ENCODE measurements around the gene SCAMP5. TPM values are rescaled to one million over a fixed set of nuclear protein-coding genes. Genes with fewer than 3 reads are reported as not detected.
A peak's percentile ranks its signal among the peaks of the same experiment; 100 is the strongest.

Gene SCAMP5, protein sequence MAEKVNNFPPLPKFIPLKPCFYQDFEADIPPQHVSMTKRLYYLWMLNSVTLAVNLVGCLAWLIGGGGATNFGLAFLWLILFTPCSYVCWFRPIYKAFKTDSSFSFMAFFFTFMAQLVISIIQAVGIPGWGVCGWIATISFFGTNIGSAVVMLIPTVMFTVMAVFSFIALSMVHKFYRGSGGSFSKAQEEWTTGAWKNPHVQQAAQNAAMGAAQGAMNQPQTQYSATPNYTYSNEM
- 23.5 to 30.5 TPM (median 28.4 TPM) in 3 replicates for total RNA-seq

DNA sequence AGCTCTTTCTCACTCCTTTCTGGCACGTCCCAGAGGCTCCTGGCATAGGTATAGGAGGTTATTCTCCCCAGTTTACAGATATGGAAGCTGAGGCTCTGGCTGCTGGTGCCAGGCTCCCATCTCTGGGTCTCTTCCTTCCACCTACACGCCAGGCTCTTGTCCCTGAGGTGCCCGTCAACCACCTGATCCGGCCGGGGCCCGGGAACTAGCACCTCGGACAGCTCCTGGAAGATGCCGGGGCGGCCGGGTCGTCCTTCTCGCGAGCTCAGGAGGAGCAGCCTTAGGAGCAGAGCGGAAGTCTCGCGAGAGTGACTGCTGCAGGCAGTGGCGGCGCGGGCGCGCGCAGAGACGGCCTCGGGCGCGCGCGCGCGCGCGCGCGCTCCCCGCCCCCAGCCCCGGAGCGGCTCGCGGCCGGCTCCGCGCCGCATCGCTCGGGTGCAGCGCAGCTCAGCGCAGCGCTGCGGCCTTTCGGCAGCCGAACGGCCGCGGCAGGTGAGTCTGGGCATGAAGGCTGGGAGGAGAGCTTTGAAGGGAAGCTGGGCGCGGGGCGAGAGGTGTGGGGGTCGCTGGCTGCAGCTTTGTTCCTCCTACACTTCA, at the start of gene SCAMP5:
Gene SCAMP5 (plus strand): TSS at position 382 of the 597 bp plus-strand sequence. CDS start 16,277 bp downstream, outside the sequence.
- Mint-ChIP-seq H3K27me3 (ENCODE audit: low read depth) (peaks cover 37% of the 10 kb centered on the region), H3K27ac (no peak within 1 kb of the TSS), H3K36me3 (peaks cover 8% of the 10 kb centered on the region), H3K4me3 (peak within 1 kb of the TSS; percentile 75), H3K4me1 (peaks cover 9% of the 10 kb centered on the region), H3K9me3 (peaks cover 7% of the 10 kb centered on the region)
- TF ChIP-seq, protein P1, sequence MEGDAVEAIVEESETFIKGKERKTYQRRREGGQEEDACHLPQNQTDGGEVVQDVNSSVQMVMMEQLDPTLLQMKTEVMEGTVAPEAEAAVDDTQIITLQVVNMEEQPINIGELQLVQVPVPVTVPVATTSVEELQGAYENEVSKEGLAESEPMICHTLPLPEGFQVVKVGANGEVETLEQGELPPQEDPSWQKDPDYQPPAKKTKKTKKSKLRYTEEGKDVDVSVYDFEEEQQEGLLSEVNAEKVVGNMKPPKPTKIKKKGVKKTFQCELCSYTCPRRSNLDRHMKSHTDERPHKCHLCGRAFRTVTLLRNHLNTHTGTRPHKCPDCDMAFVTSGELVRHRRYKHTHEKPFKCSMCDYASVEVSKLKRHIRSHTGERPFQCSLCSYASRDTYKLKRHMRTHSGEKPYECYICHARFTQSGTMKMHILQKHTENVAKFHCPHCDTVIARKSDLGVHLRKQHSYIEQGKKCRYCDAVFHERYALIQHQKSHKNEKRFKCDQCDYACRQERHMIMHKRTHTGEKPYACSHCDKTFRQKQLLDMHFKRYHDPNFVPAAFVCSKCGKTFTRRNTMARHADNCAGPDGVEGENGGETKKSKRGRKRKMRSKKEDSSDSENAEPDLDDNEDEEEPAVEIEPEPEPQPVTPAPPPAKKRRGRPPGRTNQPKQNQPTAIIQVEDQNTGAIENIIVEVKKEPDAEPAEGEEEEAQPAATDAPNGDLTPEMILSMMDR (IDR thresholded peaks at IDR 0.05; ENCODE audit: unreplicated experiment), result no peak
- peak; percentile 97 for DNase-seq (ENCODE audit: low spot score in 2 of 2, unreplicated experiment in 2 of 2)

DNA sequence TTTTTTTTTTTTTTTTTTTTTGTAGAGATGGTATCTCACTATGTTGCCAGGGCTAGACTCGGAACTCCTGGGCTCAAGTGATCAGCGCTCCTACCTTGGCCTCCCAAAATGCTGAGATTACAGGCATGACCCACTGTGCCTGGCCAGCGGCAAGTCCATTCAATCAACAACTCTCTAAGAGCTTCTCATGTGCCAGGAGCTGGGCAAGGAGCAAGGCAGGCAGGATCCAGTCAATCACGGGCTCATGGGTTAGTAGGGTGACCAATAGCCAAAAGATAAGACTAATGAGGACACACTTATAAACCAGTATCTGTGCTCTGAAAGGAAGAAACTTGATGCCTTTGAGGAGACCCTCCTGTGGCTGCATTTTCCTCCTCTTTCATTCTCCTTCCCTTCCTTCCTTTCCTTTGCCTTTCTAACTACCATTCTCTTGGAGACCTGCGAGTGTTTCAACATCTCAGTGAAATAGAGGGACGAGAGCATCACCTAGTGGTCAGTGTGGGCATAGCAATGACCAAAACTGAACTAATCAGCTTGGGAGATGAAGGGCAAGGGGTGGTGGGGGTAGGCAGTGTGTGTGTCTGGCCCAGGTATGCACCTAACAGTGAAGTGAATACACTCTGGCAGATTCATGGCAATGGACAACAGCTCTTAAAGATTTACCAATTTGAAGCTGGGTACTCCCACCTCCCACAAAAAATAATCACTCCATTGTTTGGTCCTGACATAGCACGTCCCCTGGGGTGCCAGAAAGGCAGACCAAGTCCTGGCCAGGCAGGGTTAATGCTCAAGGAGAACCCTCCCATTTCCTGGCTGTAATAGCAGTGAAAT, 45.1 kb upstream of the SCAMP5 start:
- Mint-ChIP-seq H3K27ac (no peak overlapping the region), H3K4me3 (no peak overlapping the region), H3K36me3 (no peaks in the 10 kb centered on the region), H3K4me1 (peaks cover 19% of the 10 kb centered on the region), H3K9me3 (no peaks in the 10 kb centered on the region), H3K27me3 (ENCODE audit: low read depth) (peaks cover 10% of the 10 kb centered on the region)
- DNase-seq (ENCODE audit: low spot score in 2 of 2, unreplicated experiment in 2 of 2), result peak; percentile 43 to 89
- TF ChIP-seq, protein P1 (IDR thresholded peaks at IDR 0.05; ENCODE audit: unreplicated experiment), result peak; percentile 91

DNA sequence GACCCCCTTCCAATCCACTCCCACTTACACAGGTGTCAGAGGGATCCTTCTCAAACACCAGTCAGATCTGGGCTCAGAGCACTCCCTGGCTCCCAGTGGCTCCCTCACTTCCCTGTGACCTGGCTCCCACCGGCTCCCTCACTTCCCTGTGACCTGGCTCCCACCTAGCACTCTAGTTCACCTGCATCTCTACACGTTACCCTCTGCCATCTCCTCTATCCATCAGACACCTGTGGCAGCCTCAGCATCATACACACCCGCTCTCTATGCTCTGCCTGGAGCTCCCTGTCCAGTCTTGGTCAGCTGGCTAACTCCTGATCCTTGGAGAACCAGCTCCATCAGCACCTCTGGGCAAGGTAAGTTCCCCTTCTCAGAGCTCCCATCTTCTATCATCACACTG, 44.4 kb upstream of the SCAMP5 start:
- peaks cover 18% of the 10 kb centered on the region for H3K27me3 Mint-ChIP-seq (ENCODE audit: low read depth)
- H3K36me3 Mint-ChIP-seq, result no peaks in the 10 kb centered on the region
- no peaks in the 10 kb centered on the region for H3K9me3 Mint-ChIP-seq
- DNase-seq (ENCODE audit: low spot score in 2 of 2, unreplicated experiment in 2 of 2), result no peak
- TF ChIP-seq, protein P1 (IDR thresholded peaks at IDR 0.05; ENCODE audit: unreplicated experiment), result no peak
- no peak overlapping the region for H3K4me3 Mint-ChIP-seq
- peaks cover 22% of the 10 kb centered on the region for H3K4me1 Mint-ChIP-seq
- no peak overlapping the region for H3K27ac Mint-ChIP-seq

DNA sequence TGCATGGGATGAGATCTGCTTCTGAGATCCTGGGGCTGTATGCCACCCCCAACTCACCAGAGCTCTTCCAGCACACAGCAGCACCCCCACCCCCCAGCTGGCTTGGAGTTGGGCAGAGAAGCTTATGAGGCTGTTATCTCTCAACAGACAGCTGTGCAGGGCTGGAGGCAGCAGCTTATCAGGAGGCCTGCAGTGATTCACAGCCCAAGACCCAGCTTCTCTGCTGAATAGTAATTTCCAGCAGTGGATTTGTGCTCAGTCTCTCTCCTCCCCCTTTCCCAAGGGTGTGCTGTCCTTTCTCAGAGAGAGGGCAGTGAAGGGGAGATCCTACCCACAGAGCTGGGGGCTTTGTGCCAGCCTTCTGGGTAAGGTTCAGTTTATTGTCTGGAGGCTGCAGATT, 40.8 kb upstream of the SCAMP5 start:
- TF ChIP-seq, protein P1 (IDR thresholded peaks at IDR 0.05; ENCODE audit: unreplicated experiment), result no peak
- Mint-ChIP-seq H3K36me3 (no peaks in the 10 kb centered on the region), H3K4me1 (peaks cover 31% of the 10 kb centered on the region), H3K27me3 (ENCODE audit: low read depth) (peaks cover 48% of the 10 kb centered on the region), H3K9me3 (no peaks in the 10 kb centered on the region), H3K4me3 (peak overlapping the region; percentile 56), H3K27ac (peak overlapping the region; percentile 73)
- no peak for DNase-seq (ENCODE audit: low spot score in 2 of 2, unreplicated experiment in 2 of 2)

DNA sequence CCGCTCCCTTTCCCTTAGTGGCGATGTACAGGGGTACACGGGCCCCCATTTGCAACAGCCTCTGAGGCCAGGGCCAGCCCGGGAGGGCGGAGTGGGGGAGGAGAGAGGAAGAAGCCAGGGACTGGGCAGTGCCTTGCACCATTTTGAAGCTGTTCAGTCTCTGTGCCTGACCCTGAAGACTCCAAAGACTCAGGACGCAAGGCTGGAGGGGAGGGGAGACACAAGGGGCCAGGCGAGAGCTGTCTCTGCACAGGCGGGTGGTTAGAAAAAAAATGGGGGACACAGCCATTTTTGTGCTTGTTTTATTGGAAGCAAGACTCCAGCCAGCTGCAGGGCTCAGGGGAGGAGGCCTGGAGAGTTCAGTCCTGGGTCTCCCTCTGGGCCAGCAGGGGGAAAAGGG, 40.3 kb upstream of the SCAMP5 start:
- H3K27ac Mint-ChIP-seq, result peak overlapping the region; percentile 16
- peaks cover 53% of the 10 kb centered on the region for H3K27me3 Mint-ChIP-seq (ENCODE audit: low read depth)
- TF ChIP-seq, protein P1 (IDR thresholded peaks at IDR 0.05; ENCODE audit: unreplicated experiment), result no peak
- peak overlapping the region; percentile 56 for H3K4me3 Mint-ChIP-seq
- DNase-seq (ENCODE audit: low spot score in 2 of 2, unreplicated experiment in 2 of 2), result no peak
- H3K4me1 Mint-ChIP-seq, result peaks cover 31% of the 10 kb centered on the region
- no peaks in the 10 kb centered on the region for H3K36me3 Mint-ChIP-seq
- H3K9me3 Mint-ChIP-seq, result no peaks in the 10 kb centered on the region
